Measurements from ENCODE around the gene IL19. TPM values are rescaled to one million over a fixed set of nuclear protein-coding genes. Genes with fewer than 3 reads are reported as not detected.

IL19 gene
- total RNA-seq, 1 experiment from 2014 or later: not detected

DNA sequence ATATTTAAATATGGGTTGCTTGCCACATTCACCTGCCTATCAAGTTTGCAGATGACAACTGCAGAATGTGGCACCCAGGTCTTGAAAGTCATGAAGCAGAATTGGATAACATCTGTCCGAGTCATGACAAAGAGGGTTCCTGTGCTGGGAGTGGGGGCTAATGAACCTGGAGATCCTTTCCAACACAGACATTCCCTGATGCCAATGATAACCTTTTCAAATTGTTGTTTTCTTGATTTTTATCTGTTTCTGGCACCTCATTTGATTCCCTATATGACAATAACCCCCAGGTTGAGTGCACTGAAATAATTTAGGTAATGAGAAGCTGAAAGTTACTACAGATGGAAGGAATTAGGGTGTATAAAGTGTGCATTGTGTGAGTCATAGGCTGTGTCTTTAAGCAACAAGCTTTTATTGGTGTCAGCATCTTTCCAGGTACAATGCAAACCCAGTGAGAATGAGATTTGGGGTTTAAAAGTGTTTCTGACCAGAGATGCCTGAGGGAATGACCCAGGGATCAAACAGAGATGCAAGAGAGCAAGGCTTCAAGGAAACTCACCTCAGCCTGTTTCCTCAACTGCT lies 33.7 kb downstream of the IL19 start:
- DNase-seq (ENCODE audit: low spot score) (no peak), ATAC-seq (no peak)
- H3K36me3 Mint-ChIP-seq: no peaks in the 10 kb centered on the region
- TF ChIP-seq, protein P1, sequence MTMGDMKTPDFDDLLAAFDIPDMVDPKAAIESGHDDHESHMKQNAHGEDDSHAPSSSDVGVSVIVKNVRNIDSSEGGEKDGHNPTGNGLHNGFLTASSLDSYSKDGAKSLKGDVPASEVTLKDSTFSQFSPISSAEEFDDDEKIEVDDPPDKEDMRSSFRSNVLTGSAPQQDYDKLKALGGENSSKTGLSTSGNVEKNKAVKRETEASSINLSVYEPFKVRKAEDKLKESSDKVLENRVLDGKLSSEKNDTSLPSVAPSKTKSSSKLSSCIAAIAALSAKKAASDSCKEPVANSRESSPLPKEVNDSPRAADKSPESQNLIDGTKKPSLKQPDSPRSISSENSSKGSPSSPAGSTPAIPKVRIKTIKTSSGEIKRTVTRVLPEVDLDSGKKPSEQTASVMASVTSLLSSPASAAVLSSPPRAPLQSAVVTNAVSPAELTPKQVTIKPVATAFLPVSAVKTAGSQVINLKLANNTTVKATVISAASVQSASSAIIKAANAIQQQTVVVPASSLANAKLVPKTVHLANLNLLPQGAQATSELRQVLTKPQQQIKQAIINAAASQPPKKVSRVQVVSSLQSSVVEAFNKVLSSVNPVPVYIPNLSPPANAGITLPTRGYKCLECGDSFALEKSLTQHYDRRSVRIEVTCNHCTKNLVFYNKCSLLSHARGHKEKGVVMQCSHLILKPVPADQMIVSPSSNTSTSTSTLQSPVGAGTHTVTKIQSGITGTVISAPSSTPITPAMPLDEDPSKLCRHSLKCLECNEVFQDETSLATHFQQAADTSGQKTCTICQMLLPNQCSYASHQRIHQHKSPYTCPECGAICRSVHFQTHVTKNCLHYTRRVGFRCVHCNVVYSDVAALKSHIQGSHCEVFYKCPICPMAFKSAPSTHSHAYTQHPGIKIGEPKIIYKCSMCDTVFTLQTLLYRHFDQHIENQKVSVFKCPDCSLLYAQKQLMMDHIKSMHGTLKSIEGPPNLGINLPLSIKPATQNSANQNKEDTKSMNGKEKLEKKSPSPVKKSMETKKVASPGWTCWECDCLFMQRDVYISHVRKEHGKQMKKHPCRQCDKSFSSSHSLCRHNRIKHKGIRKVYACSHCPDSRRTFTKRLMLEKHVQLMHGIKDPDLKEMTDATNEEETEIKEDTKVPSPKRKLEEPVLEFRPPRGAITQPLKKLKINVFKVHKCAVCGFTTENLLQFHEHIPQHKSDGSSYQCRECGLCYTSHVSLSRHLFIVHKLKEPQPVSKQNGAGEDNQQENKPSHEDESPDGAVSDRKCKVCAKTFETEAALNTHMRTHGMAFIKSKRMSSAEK (CRISPR knock-in tag; IDR thresholded peaks at IDR 0.05; ENCODE audit: borderline replicate concordance): no peak
- TF ChIP-seq JUN (CRISPR knock-in tag; IDR thresholded peaks at IDR 0.05): no peak
- TF ChIP-seq ESRRA (CRISPR knock-in tag; IDR thresholded peaks at IDR 0.05; ENCODE audit: borderline replicate concordance): no peak
- no peaks in the 10 kb centered on the region for H3K4me1 Mint-ChIP-seq
- peaks cover 2% of the 10 kb centered on the region; the same call in 1 of the 2 replicates for H3K27me3 Mint-ChIP-seq (ENCODE audit: low read depth)
- no peak overlapping the region for H3K27ac Mint-ChIP-seq
- no peaks in the 10 kb centered on the region for H3K9me3 Mint-ChIP-seq
- H3K4me3 Mint-ChIP-seq: no peak overlapping the region
- ChIA-PET CTCF (interaction anchor here (0.7 to 1.2 kb wide), 2 partner anchors 64 to 69 kb away, joined by 3 read pairs; no protein-coding TSS in a partner anchor), POLR2A (no interaction called here)

DNA sequence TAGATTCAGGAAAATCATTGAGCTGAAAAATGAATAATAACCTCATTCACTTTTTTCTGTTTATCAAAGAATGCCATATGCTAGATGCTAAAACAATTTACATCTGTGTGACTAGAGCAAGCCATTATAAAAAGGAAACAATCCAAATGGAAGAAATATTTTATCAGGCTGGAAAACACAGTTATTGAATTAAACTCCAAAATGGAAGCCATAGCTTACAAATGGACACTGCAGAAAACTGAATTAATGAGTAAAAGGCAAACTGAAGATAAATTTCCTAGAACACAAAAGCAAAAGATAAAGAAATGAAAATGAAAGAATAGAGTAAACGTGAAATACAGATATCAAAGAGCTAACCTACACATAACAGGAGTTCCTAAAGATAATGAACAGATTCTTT lies 34.8 kb downstream of the IL19 start:
- H3K27ac Mint-ChIP-seq: no peak overlapping the region
- ChIA-PET POLR2A (no interaction called here), CTCF (interaction anchor here (0.7 to 1.3 kb wide), 5 partner anchors 71 to 193 kb away, joined by 3 to 4 read pairs (median 3); partner anchors contain the start of genes DYRK3 and EIF2D)
- H3K9me3 Mint-ChIP-seq: no peaks in the 10 kb centered on the region
- peaks cover 2% of the 10 kb centered on the region; the same call in 1 of the 2 replicates for H3K27me3 Mint-ChIP-seq (ENCODE audit: low read depth)
- DNase-seq (ENCODE audit: low spot score) (no peak), ATAC-seq (no peak)
- H3K4me1 Mint-ChIP-seq: no peaks in the 10 kb centered on the region
- TF ChIP-seq FOXK1 (CRISPR knock-in tag; IDR thresholded peaks at IDR 0.05) (no peak), SMAD3 (CRISPR knock-in tag; IDR thresholded peaks at IDR 0.05; ENCODE audit: borderline replicate concordance) (no peak)
- H3K4me3 Mint-ChIP-seq: no peak overlapping the region
- H3K36me3 Mint-ChIP-seq: no peaks in the 10 kb centered on the region

DNA sequence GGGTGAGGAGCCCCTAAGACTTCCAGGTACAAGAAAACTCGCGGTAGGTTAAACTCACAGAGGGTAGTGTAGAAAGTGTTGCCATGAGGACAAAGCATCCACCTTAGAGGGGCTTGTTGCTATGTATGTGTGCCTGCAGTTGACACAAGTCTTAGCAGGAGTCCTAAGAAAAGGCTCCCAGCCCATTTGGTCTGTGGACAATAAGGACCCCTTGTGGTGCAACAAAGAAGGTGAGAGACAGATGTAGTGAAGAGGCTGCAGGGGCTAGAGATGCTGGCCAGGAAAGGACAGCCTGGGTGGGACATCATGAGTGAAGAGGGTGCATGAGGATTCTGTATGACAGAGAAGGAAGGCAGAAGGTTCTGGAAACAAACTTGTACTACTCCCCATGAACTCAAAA lies 38.0 kb downstream of the IL19 start:
- ChIA-PET CTCF (interaction anchor here (0.6 to 4.6 kb wide), 15 partner anchors 11 to 174 kb away, joined by 3 to 31 read pairs (median 4); no protein-coding TSS in a partner anchor), POLR2A (interaction anchor here (1.3 kb wide), 1 partner anchor 17 kb away, joined by 3 read pairs; no protein-coding TSS in a partner anchor)
- H3K4me3 Mint-ChIP-seq: no peak overlapping the region
- H3K27ac Mint-ChIP-seq: no peak overlapping the region
- no peaks in the 10 kb centered on the region for H3K36me3 Mint-ChIP-seq
- H3K27me3 Mint-ChIP-seq (ENCODE audit: low read depth): peaks cover 2% of the 10 kb centered on the region; the same call in 1 of the 2 replicates
- peaks cover 20% of the 10 kb centered on the region for H3K9me3 Mint-ChIP-seq
- no peaks in the 10 kb centered on the region for H3K4me1 Mint-ChIP-seq
- DNase-seq (ENCODE audit: low spot score) (no peak), ATAC-seq (peak; percentile 86)
- TF ChIP-seq ZNF671 (CRISPR knock-in tag; IDR thresholded peaks at IDR 0.05) (no peak), PRRX2 (CRISPR knock-in tag; IDR thresholded peaks at IDR 0.05) (no peak), HMGA2 (CRISPR knock-in tag; IDR thresholded peaks at IDR 0.05) (no peak), MXD4 (CRISPR knock-in tag; IDR thresholded peaks at IDR 0.05; ENCODE audit: borderline replicate concordance) (no peak), ZBTB21 (CRISPR knock-in tag; IDR thresholded peaks at IDR 0.05; ENCODE audit: borderline replicate concordance) (no peak), NFYB (CRISPR knock-in tag; conservative IDR thresholded peaks at IDR 0.05; ENCODE audit: low read depth) (no peak), FOXJ3 (CRISPR knock-in tag; IDR thresholded peaks at IDR 0.05; ENCODE audit: borderline replicate concordance) (no peak)
- TF ChIP-seq, protein P2, sequence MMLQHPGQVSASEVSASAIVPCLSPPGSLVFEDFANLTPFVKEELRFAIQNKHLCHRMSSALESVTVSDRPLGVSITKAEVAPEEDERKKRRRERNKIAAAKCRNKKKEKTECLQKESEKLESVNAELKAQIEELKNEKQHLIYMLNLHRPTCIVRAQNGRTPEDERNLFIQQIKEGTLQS (CRISPR knock-in tag; conservative IDR thresholded peaks at IDR 0.05): no peak
- TF ChIP-seq, protein P3, sequence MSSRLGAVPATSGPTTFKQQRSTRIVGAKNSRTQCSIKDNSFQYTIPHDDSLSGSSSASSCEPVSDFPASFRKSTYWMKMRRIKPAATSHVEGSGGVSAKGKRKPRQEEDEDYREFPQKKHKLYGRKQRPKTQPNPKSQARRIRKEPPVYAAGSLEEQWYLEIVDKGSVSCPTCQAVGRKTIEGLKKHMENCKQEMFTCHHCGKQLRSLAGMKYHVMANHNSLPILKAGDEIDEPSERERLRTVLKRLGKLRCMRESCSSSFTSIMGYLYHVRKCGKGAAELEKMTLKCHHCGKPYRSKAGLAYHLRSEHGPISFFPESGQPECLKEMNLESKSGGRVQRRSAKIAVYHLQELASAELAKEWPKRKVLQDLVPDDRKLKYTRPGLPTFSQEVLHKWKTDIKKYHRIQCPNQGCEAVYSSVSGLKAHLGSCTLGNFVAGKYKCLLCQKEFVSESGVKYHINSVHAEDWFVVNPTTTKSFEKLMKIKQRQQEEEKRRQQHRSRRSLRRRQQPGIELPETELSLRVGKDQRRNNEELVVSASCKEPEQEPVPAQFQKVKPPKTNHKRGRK (CRISPR knock-in tag; IDR thresholded peaks at IDR 0.05; ENCODE audit: borderline replicate concordance): no peak
- TF ChIP-seq, protein P4, sequence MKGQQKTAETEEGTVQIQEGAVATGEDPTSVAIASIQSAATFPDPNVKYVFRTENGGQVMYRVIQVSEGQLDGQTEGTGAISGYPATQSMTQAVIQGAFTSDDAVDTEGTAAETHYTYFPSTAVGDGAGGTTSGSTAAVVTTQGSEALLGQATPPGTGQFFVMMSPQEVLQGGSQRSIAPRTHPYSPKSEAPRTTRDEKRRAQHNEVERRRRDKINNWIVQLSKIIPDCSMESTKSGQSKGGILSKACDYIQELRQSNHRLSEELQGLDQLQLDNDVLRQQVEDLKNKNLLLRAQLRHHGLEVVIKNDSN (CRISPR knock-in tag; IDR thresholded peaks at IDR 0.05): no peak
- TF ChIP-seq, protein P5, sequence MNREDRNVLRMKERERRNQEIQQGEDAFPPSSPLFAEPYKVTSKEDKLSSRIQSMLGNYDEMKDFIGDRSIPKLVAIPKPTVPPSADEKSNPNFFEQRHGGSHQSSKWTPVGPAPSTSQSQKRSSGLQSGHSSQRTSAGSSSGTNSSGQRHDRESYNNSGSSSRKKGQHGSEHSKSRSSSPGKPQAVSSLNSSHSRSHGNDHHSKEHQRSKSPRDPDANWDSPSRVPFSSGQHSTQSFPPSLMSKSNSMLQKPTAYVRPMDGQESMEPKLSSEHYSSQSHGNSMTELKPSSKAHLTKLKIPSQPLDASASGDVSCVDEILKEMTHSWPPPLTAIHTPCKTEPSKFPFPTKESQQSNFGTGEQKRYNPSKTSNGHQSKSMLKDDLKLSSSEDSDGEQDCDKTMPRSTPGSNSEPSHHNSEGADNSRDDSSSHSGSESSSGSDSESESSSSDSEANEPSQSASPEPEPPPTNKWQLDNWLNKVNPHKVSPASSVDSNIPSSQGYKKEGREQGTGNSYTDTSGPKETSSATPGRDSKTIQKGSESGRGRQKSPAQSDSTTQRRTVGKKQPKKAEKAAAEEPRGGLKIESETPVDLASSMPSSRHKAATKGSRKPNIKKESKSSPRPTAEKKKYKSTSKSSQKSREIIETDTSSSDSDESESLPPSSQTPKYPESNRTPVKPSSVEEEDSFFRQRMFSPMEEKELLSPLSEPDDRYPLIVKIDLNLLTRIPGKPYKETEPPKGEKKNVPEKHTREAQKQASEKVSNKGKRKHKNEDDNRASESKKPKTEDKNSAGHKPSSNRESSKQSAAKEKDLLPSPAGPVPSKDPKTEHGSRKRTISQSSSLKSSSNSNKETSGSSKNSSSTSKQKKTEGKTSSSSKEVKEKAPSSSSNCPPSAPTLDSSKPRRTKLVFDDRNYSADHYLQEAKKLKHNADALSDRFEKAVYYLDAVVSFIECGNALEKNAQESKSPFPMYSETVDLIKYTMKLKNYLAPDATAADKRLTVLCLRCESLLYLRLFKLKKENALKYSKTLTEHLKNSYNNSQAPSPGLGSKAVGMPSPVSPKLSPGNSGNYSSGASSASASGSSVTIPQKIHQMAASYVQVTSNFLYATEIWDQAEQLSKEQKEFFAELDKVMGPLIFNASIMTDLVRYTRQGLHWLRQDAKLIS (CRISPR knock-in tag; IDR thresholded peaks at IDR 0.05; ENCODE audit: borderline replicate concordance): no peak
- TF ChIP-seq, protein P6, sequence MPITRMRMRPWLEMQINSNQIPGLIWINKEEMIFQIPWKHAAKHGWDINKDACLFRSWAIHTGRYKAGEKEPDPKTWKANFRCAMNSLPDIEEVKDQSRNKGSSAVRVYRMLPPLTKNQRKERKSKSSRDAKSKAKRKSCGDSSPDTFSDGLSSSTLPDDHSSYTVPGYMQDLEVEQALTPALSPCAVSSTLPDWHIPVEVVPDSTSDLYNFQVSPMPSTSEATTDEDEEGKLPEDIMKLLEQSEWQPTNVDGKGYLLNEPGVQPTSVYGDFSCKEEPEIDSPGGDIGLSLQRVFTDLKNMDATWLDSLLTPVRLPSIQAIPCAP (CRISPR knock-in tag; IDR thresholded peaks at IDR 0.05): no peak
- TF ChIP-seq, protein P7, sequence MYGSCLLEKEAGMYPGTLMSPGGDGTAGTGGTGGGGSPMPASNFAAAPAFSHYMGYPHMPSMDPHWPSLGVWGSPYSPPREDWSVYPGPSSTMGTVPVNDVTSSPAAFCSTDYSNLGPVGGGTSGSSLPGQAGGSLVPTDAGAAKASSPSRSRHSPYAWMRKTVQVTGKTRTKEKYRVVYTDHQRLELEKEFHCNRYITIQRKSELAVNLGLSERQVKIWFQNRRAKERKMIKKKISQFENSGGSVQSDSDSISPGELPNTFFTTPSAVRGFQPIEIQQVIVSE (CRISPR knock-in tag; IDR thresholded peaks at IDR 0.05; ENCODE audit: borderline replicate concordance): no peak

Data from WTC11 (cell line).